Stimulated activated naive CD8-positive, alpha-beta T cell treated with anti-CD3 and anti-CD28 coated beads, Interleukin-15, amount 100 ng/mL, for 72 hours (primary cell): ENCODE measurements around the gene MFSD1.

ENCODE experiments used
- ATAC-seq: fragments of 150-1000 bp; cut with Tn5 transposase; 2 replicates; pipeline ENCODE4 v1.10.0; 2021; ENCODE audit warnings: mild to moderate bottlenecking, moderate library complexity
- DNase-seq, 2 donors: peaks; one replicate each; pipeline ENCODE4 v3.0.0; 2021 to 2022
- H3K27ac Mint-ChIP-seq, 2 donors: one replicate each; pipeline ENCODE4 v1.8.0; 2022; ENCODE audit warnings: mild to moderate bottlenecking in 2 of 2, mixed read lengths in 2 of 2, moderate library complexity in 2 of 2
- H3K27me3 Mint-ChIP-seq: one replicate; pipeline ENCODE4 v1.8.0; 2022; ENCODE audit warnings: mixed read lengths
- H3K4me1 Mint-ChIP-seq: one replicate; pipeline ENCODE4 v1.8.0; 2022; ENCODE audit warnings: mild to moderate bottlenecking, mixed read lengths
- H3K4me3 Mint-ChIP-seq, 2 donors: one replicate each; pipeline ENCODE4 v1.8.0; 2022; ENCODE audit warnings: mild to moderate bottlenecking in 2 of 2, mixed read lengths in 2 of 2, moderate library complexity in 1 of 2
- H3K9me3 Mint-ChIP-seq, 2 donors: one replicate each; pipeline ENCODE4 v1.8.0; 2022; ENCODE audit warnings: mixed read lengths in 2 of 2

The MFSD1 gene

GRCh38 chr3:158827773-158828172 lies 25.9 kb downstream of the MFSD1 start:
- ATAC-seq, result no peak
- Mint-ChIP-seq H3K27ac (no peak overlapping the region), H3K4me3 (no peak overlapping the region), H3K27me3 (no peaks in the 10 kb centered on the region), H3K4me1 (no peaks in the 10 kb centered on the region), H3K9me3 (no peaks in the 10 kb centered on the region)
- no peak for DNase-seq

GRCh38 chr3:158830391-158830790 lies 28.5 kb downstream of the MFSD1 start:
- H3K27ac Mint-ChIP-seq, result no peak overlapping the region
- ATAC-seq, result no peak
- no peaks in the 10 kb centered on the region for H3K9me3 Mint-ChIP-seq
- H3K4me3 Mint-ChIP-seq, result no peak overlapping the region
- no peak for DNase-seq
- H3K4me1 Mint-ChIP-seq, result no peaks in the 10 kb centered on the region
- H3K27me3 Mint-ChIP-seq, result no peaks in the 10 kb centered on the region

- H3K27ac Mint-ChIP-seq, result no peak overlapping the region
- no peaks in the 10 kb centered on the region for H3K9me3 Mint-ChIP-seq
- DNase-seq, result no peak
- H3K27me3 Mint-ChIP-seq, result no peaks in the 10 kb centered on the region
- no peak for ATAC-seq
- no peak overlapping the region for H3K4me3 Mint-ChIP-seq
- no peaks in the 10 kb centered on the region for H3K4me1 Mint-ChIP-seq
Observed at GRCh38 chr3:158831861-158832260, 30.0 kb downstream of the MFSD1 start.

- Mint-ChIP-seq H3K27me3 (no peaks in the 10 kb centered on the region), H3K4me3 (no peak overlapping the region), H3K9me3 (no peaks in the 10 kb centered on the region), H3K4me1 (no peaks in the 10 kb centered on the region), H3K27ac (no peak overlapping the region)
- DNase-seq (no peak), ATAC-seq (no peak)
Observed at GRCh38 chr3:158835631-158836030, 33.8 kb downstream of the MFSD1 start.

- H3K9me3 Mint-ChIP-seq, result no peaks in the 10 kb centered on the region
- no peak for ATAC-seq
- DNase-seq, result no peak
- no peak overlapping the region for H3K4me3 Mint-ChIP-seq
- no peaks in the 10 kb centered on the region for H3K4me1 Mint-ChIP-seq
- no peak overlapping the region for H3K27ac Mint-ChIP-seq
- no peaks in the 10 kb centered on the region for H3K27me3 Mint-ChIP-seq
Observed at GRCh38 chr3:158836312-158836711, 34.5 kb downstream of the MFSD1 start.

GRCh38 chr3:158837240-158837639 lies 35.4 kb downstream of the MFSD1 start:
- H3K4me3 Mint-ChIP-seq, result no peak overlapping the region

GRCh38 chr3:158839966-158840365 lies 38.1 kb downstream of the MFSD1 start:
- Mint-ChIP-seq H3K27me3 (no peaks in the 10 kb centered on the region), H3K27ac (no peak overlapping the region), H3K4me3 (no peak overlapping the region), H3K4me1 (no peaks in the 10 kb centered on the region), H3K9me3 (no peaks in the 10 kb centered on the region)
- ATAC-seq (no peak), DNase-seq (no peak)

More at GRCh38 chr3:158837240-158837639, 35.4 kb downstream of the MFSD1 start:
- Mint-ChIP-seq H3K4me1 (no peaks in the 10 kb centered on the region), H3K9me3 (no peaks in the 10 kb centered on the region), H3K27ac (no peak overlapping the region), H3K27me3 (no peaks in the 10 kb centered on the region)
- DNase-seq (no peak), ATAC-seq (no peak)

GRCh38 chr3:158841387-158841786 lies 39.5 kb downstream of the MFSD1 start:
- H3K4me1 Mint-ChIP-seq, result no peaks in the 10 kb centered on the region
- no peaks in the 10 kb centered on the region for H3K9me3 Mint-ChIP-seq
- ATAC-seq (peak; percentile 22), DNase-seq (no peak)
- no peak overlapping the region for H3K4me3 Mint-ChIP-seq
- H3K27ac Mint-ChIP-seq, result no peak overlapping the region
- H3K27me3 Mint-ChIP-seq, result no peaks in the 10 kb centered on the region

- Mint-ChIP-seq H3K27ac (peak overlapping the region in 1 of 2 donors; percentile 7), H3K4me1 (peaks cover 12% of the 10 kb centered on the region), H3K4me3 (no peak overlapping the region), H3K9me3 (no peaks in the 10 kb centered on the region), H3K27me3 (no peaks in the 10 kb centered on the region)
- ATAC-seq, result no peak
- no peak for DNase-seq
Observed at GRCh38 chr3:158842976-158843375, 41.1 kb downstream of the MFSD1 start.

- H3K9me3 Mint-ChIP-seq, result no peaks in the 10 kb centered on the region
- H3K27me3 Mint-ChIP-seq, result no peaks in the 10 kb centered on the region
- DNase-seq, result peak; percentile 29 to 41
- ATAC-seq, result no peak
- H3K27ac Mint-ChIP-seq, result no peak overlapping the region
- H3K4me1 Mint-ChIP-seq, result peaks cover 14% of the 10 kb centered on the region
- H3K4me3 Mint-ChIP-seq, result no peak overlapping the region
Observed at GRCh38 chr3:158845765-158846350, 44.0 kb downstream of the MFSD1 start.

GRCh38 chr3:158846803-158847451 lies 45.1 kb downstream of the MFSD1 start:
- peak; percentile 73 for ATAC-seq
- Mint-ChIP-seq H3K9me3 (no peaks in the 10 kb centered on the region), H3K27ac (peak overlapping the region in 1 of 2 donors; percentile 72), H3K4me3 (peak overlapping the region in 1 of 2 donors; percentile 19), H3K27me3 (no peaks in the 10 kb centered on the region), H3K4me1 (peaks cover 14% of the 10 kb centered on the region)
- no peak for DNase-seq

- ATAC-seq, result peak; percentile 35
- Mint-ChIP-seq H3K27me3 (no peaks in the 10 kb centered on the region), H3K27ac (no peak overlapping the region), H3K4me1 (peaks cover 14% of the 10 kb centered on the region), H3K9me3 (no peaks in the 10 kb centered on the region), H3K4me3 (peak overlapping the region in 1 of 2 donors; percentile 19)
- no peak for DNase-seq
Observed at GRCh38 chr3:158847452-158847821, 45.6 kb downstream of the MFSD1 start.

GRCh38 chr3:158847885-158848284 lies 46.0 kb downstream of the MFSD1 start:
- Mint-ChIP-seq H3K4me1 (peaks cover 14% of the 10 kb centered on the region), H3K4me3 (no peak overlapping the region), H3K27ac (peak overlapping the region in 1 of 2 donors; percentile 72), H3K9me3 (no peaks in the 10 kb centered on the region), H3K27me3 (no peaks in the 10 kb centered on the region)
- ATAC-seq (no peak), DNase-seq (no peak)

GRCh38 chr3:158849757-158850156 lies 47.9 kb downstream of the MFSD1 start:
- no peak overlapping the region for H3K4me3 Mint-ChIP-seq
- no peak for DNase-seq
- H3K9me3 Mint-ChIP-seq, result no peaks in the 10 kb centered on the region
- H3K27ac Mint-ChIP-seq, result no peak overlapping the region
- no peaks in the 10 kb centered on the region for H3K27me3 Mint-ChIP-seq
- no peak for ATAC-seq
- H3K4me1 Mint-ChIP-seq, result peaks cover 14% of the 10 kb centered on the region

- ATAC-seq (no peak), DNase-seq (no peak)
- H3K9me3 Mint-ChIP-seq, result peaks cover 0 to 17% of the 10 kb centered on the region in 2 donors
- H3K27me3 Mint-ChIP-seq, result no peaks in the 10 kb centered on the region
- H3K27ac Mint-ChIP-seq, result no peak overlapping the region
- no peak overlapping the region for H3K4me3 Mint-ChIP-seq
- no peaks in the 10 kb centered on the region for H3K4me1 Mint-ChIP-seq
Observed at GRCh38 chr3:158859362-158859761, 57.5 kb downstream of the MFSD1 start.

GRCh38 chr3:158863247-158863646 lies 61.4 kb downstream of the MFSD1 start:
- no peak overlapping the region for H3K4me3 Mint-ChIP-seq
- DNase-seq (no peak), ATAC-seq (no peak)
- H3K27me3 Mint-ChIP-seq, result no peaks in the 10 kb centered on the region
- no peaks in the 10 kb centered on the region for H3K4me1 Mint-ChIP-seq
- no peak overlapping the region for H3K27ac Mint-ChIP-seq
- no peaks in the 10 kb centered on the region for H3K9me3 Mint-ChIP-seq

- Mint-ChIP-seq H3K27ac (no peak overlapping the region), H3K4me3 (no peak overlapping the region), H3K4me1 (no peaks in the 10 kb centered on the region), H3K27me3 (no peaks in the 10 kb centered on the region), H3K9me3 (no peaks in the 10 kb centered on the region)
- no peak for ATAC-seq
- DNase-seq, result no peak
Observed at GRCh38 chr3:158864492-158864891, 62.6 kb downstream of the MFSD1 start.
